HG03066 (cell line): ENCODE results near the gene CANX.

ENCODE experiments used
- ATAC-seq: cut with Tn5 transposase; IDR thresholded peaks from one replicate; pipeline ENCODE4 v1.9.1; 2021; ENCODE audit warnings: low read depth; ENCODE audit not compliant: unreplicated experiment

CANX gene

DNA sequence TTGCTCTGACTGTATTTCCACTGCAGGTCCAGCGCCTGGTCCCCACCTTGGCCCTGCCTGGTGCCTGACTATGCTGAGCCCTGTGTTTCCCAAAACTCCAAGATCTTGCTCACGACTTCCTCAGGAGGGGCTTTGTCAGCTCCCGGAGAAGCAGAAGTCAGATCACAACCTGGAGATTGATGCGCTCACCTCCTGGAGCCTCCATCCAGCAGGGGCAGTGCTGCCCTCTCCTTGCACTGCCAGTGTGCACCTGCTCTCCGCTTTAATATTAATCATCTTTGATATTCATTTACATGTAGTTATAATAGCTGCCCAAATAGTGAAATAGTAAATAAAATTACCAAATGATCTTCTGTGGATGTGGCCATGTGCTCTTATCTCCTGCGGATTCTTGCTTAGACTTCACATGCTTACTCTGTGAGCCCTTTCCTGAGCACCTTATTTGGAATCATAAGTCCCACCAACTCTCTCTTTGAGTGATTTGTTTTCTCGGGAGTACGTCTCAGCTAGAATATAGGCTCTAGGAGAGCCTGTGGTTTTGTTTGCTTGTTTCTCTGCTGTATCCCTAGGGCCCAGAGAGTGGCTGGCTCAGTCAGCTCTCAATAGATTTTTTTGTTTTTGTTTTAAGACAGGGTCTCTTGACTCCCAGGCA lies 51.2 kb downstream of the CANX start:
- ATAC-seq: no peak

DNA sequence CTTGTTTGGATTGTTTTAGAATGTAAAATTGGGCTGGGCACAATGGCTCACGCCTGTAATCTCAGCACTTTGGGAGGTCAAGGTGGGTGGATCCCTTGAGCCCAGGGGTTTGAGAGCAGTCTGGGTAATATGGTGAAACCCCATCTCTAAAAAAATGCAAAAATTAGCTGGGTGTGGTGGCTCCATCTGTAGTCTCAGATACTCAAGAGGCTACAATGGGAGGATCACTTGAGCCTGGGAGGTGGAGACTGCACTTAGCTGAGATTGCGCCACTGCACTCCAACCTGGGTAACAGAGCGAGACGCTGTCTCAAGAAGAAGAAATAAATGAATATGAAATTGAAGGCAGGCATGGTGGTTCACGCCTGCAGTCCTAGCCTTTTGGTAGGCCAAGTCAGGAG lies 55.2 kb downstream of the CANX start:
- ATAC-seq: no peak

DNA sequence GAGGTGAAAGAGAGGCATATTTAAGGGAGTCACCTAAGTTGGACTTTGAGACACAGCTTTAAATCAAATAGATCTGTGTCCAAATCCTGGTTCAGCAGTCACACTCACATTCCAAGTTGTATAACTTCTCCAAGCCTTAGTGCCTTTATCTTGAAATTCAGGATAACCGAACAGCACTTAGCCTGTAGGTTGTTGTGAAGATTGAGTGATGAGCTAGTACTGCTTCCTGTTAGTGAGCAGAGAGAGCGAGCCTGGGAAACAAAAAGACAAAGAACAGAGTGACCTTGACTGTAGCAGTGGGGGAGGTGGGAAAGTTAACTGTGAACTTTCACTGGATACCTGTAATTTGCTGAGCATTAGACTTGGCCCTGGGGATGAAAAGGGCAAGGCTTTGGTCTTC lies 56.3 kb downstream of the CANX start:
- ATAC-seq: no peak

DNA sequence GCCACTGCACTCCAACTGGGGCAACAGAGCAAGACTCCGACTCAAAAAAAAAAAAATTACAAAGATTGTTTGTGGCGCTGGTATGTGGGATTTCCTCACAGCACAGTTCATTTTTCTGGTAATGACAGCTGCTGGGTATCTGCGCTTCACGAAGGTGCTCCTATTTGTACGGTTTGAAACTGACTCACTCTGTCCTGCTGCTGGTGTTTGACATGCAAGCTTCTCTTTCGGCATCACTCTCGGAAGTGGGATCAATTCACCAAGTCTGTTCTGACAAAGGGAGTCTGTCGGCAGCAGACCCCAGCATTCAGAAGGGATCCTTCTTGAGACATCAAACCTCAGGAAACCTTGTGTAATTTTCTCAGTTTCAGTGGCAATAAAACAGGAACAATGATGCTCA lies 60.2 kb downstream of the CANX start:
- no peak for ATAC-seq

DNA sequence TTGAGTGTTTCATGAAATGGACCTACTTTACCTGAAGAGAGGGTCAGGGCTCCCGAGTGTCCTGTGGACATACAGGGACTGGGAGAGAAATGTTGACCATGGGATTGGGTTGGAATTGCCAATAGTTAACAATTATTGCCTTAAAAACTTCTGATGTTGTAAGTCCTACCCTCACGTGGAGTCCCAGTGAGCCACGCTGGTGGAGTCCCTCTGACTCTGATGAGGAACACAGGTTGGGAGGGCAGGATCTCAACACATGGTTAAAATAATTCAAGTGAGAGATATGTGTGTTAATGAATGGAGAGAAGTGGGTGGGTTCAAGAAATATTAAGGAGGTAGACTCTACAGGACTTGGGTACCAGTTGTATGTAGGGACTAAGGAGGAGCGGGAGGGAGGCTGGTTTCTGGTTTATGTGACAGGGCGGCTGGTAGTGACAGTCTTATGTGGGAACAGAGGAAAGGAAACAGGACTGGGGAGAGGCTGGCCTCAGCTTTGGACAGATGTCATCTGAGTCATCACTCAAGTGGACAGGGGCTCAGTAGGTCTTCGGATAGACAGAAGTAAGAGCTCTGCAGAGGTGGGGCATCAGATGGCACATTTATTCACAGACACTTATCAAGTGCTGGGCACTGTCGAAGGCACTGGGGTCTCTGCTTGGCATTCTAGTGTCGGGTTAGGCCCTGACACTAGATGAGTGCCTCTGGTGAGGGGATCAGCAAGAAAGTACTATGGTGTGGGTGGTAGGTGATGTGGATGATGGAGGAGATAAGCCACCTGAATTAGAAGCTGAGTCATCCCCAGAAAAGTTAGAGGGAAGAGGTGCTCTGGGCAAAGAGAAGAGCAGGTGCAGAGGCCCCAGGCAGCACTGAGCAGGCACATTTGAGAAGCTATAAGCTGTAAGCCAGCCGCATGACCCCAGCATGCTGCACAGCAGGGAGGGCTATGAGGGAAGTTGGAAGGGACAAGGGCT lies 61.1 kb downstream of the CANX start:
- no peak for ATAC-seq

DNA sequence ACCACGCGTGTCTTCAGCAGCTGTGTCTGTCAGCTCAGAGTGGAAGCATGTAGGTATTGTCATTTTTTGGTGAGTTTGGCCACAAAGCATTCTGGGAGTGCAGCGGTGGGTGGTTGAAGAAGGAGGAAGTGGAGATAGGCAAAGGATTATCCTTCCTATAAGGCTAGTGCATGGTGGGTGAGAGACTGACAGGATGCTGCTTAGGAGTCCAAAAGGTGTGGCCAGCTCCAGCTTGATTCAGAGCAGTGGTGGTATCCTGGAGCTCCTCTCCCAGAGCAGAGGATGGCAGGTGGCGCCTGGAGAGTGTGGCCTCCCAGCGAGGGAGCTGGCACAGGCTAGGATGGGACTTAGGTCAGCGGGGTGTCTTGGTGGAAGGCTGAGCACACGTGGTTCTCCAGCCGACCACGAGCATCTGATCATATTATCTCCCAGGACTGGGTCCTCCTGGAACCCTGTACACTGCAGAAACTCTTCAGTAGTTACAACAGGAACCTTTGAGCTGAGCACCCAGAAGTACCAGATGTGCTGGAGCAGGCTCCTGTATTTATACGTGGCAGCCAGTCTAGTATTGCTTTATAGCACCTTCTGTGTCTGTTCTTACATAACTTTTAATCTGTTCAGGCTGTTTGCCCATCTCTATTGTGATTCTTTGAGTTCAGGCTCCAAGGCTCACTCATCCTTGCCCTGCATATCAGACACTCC lies 63.5 kb downstream of the CANX start:
- no peak for ATAC-seq

DNA sequence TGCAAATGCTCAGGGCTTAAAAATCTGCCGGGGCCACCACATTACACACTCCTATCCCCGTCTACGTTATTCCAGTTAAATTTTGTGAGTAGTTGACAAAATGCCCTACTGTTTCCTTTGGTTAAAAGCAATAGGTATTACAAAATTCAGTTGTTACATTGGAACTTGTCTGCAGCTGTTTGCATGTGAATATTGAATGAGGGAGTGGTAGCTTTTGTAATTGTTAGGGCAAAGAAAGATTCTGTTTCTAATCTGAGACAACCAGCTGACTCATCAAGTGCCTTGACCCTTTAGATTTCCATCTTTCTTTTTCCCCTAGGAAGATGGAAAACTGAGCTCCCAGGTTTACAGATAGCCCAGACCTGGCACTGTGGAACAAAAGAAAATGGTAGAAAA lies 64.0 kb downstream of the CANX start:
- ATAC-seq: no peak

DNA sequence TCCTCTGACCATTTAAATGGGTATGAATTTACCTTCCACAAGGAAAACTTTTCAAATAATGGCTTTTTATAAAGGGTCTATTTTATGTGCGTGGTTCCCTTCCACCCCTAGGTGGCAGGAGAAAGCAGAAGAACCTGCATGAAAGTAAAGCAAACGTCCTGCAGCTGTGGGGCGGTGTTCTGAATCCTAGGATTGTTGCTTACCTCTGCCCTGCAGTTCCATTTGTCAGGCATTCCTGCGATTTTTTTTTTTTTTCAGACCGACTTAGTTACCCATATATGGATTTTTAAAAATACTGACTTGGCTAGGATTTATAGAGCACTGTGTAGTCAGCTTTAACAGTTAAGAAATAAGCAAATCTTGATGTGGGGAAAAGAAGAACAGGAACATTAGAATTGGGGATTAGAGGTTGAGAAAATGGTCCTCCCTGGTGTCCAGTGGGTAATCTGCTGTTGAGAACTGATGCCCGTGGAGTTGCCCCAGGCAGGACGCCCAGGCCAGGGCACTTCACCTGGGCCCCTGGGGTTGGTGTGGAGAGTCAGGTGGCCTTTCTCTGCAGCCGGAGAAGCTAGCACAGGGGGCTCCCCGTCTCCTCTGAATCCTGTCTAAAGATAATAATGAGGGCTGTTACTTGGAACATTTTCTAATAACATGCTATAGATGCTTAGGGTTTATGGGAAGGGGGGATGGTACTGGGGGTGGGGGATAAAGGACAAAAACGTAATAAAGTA lies 64.6 kb downstream of the CANX start:
- peak; percentile 59 for ATAC-seq

DNA sequence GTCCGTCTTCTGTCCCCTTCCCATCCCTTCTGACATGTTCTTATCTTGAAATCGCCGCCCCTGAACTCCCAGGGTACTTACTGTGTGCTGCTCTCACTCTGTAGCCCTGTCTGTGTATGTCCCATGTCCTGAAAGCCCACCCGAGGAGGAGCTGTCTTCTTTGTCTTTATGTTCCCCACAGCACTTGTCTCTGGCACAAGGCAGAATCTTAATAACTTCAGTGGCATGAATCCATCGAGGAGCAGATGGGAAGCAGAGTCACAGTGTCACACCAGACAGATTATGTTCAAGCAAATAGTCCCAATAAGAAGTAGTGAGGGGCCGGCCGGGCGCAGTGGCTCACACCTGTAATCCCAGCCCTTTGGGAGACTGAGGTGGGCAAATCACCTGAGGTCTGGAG lies 65.3 kb downstream of the CANX start:
- no peak for ATAC-seq

DNA sequence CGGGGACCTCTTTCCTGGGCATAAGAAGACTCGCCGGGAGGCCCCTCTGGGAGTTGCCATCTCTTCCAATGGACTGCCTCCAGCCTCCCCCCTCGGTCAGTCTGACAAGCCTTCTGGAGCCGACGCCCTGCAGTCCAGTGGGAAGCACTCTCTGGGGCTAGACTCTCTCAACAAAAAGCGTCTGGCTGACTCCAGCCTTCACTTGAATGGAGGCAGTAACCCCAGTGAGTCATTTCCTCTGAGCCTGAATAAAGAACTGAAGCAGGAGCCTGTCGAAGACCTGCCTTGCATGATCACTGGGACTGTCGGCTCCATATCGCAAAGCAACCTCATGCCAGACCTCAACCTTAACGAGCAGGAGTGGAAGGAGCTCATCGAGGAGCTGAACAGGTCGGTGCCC lies 66.6 kb downstream of the CANX start:
- ATAC-seq: no peak

DNA sequence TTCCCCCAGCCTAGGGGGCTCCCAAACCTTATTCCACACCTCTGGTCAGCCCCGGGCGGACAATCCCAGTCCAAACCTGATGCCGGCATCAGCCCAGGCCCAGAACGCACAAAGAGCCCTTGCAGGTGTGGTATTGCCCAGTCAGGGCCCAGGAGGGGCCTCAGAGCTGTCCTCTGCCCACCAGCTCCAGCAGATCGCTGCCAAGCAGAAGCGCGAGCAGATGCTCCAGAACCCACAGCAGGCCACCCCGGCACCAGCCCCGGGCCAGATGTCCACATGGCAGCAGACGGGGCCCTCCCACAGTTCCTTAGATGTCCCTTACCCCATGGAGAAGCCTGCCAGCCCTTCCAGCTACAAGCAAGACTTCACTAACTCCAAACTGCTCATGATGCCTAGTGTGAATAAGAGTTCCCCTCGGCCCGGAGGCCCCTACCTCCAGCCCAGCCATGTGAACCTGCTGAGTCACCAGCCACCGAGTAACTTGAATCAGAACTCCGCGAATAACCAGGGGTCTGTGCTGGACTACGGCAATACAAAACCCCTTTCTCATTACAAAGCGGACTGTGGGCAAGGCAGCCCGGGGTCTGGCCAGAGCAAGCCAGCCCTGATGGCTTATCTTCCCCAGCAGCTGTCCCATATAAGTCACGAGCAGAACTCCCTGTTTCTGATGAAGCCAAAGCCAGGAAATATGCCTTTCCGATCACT lies 67.4 kb downstream of the CANX start:
- no peak for ATAC-seq

DNA sequence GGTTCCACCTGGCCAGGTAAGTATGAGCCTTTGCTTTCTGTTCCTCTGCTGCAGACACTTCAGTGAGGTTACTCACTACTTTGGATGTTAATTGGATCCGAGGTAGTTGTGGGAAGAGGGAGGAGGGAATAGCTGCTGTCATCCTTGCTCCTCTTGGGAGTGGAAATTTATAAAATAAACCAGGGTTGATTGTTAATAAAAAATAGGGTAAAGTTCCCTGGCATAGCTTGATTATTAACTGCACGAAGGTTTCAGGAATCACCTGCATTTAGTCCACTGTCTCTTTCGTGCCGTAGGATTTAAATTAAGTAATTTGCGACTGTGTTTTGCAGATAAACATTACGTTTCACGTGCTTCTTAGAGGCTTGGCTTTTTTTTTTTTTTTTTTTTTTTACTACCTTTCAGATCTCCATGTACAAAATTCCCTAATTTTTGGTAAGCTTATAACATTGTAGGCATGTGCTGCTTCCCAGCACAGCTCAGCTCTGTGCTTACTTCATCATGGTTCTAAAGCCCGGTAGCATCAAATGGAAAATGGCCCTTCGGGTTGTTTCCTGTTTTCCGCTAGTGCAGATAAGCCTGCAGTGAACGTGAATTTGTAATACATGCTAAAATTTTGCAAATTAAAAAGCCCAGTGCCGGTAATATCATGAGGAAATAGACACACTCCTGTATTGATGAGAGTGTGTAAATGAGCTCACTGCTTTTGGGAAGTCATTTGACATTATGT lies 68.1 kb downstream of the CANX start:
- ATAC-seq: no peak

DNA sequence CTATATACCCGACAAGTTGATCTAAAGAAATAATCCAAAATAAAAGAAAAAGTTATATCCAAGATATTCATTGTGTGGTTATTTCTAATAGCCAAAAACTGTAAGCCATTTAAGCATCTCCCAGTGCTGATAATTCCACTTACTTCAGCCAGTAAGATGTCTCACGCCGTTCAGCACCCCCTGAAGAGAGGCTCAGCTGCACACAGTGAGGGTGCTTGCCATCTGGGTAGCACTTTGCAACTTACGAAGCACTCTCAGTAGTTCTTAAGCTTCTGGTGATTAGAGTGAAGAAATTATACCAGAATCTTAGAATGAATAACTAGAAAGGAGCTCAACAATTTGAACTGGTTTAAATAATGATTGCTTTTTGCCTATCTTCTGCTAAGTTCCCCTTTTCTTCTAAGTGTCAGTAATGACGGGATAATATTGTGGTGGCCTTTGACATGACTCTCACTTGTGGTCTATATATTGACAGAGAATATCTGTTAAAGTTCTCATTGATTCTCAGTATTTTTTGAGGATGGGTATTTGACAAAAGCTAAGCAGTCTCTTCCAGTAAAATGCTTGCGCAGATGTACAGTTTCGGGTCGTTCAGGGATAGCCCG lies 68.8 kb downstream of the CANX start:
- no peak for ATAC-seq

DNA sequence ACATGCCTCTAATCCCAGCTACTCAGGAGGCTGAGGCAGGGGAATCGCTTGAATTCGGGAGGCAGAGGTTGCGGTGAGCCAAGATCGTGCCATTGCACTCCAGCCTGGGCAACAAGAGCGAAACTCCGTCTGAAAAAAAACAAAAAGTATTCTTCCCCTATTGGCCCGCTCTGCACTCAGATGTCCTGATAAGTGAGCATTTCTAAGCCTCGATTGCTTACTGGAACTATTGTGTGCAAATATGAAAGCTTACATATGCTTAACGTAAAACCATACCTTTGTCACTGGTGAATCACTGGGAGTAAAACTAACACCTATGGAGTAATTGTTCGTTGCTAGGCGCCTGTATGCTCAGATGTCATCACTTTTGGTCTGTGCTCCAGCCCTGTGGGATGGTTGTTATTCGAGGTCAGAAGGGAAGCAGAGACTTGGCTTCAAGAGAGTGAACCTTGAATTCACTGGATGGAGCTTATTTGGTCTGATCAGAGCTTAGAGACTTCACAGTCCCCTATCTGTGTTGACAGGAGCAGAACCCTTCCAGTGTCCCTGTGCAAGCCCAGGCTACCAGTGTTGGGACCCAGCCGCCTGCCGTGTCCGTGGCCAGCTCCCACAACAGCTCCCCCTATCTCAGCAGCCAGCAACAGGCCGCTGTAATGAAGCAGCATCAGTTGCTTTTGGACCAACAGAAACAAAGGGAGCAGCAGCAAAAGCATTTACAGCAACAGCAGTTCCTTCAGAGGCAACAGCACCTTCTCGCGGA lies 69.7 kb downstream of the CANX start:
- no peak for ATAC-seq

DNA sequence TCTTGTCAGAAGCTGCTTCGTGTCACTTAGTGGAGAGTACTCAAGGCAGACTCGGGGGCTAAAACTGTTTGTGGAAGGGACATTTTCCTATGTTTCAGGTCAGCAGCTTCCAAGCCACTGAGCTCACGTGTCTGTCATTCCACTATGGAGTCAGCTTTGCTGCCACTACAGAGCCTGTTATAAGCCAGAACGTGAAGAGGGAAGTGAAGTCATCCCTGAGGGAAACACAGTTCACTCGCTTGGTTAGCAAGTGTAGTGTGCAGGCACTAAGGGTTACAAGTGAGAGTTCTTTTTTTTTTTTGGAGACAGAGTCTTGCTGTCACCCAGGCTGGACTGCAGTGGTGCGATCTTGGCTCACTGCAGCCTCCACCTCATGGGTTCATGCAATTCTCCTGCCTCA lies 70.5 kb downstream of the CANX start:
- no peak for ATAC-seq

DNA sequence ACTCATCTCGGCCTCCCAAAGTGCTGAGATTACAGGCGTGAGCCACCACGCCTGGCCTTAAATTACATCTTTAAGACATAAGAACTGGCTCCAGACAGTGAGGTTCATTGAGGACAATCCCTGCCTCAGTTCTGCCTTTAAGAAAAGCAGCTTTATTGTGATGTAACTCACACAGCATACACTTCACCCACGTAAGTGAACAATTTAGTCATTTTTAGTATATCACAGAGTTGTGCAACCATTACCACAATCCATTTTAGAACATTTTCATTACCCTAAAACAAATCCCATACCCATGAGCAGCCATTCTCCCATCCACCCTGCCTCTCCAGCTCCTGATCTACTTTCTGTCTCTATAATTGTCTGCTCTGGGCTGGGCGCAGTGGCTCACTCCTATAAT lies 71.0 kb downstream of the CANX start:
- no peak for ATAC-seq

DNA sequence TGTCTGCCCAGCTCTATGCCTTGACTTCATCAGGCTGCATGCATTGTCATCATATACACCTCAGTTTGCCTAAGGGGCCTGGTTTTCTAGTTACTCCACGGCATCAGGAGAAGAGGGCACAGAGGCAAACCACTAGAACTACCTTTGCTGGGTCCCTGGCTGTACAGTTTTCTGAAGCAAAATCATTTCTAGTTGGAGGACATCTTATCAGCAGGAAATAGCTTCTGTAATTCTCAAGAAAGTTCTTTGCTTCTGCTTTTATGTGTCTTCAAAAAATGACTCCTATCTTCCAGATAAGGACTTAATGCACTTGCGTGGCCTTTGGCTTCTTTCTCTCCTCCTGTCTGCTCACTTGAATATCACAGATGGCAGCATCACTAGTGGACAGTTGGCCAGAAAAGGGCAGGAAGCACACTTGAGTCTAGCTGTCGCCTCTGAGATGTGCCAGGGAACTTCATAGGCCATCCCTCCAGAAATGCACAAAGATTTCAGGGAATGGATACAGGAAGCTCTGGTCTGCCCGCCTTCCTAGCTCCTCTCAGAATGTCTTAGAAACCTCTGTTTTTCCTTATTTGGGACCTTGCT lies 72.6 kb downstream of the CANX start:
- no peak for ATAC-seq

DNA sequence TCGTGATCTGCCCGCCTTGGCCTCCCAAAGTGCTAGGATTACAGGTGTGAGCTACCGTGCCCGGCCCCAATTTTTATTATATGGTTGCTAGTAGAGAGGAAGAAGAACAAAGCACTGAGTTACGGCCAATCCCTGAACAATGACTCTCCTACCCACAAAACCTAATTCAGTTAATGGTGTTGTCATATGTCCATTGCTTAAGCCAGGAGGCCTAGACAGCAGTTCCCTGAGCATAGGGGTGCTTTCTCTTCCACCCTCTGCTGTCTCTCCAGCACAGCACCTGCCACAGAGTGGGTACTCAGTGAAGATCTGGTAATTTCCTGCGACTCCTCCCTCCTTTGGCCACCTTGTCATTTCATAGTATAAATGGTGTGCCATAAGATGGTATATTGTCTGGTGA lies 73.6 kb downstream of the CANX start:
- ATAC-seq: no peak
